H1 (cell line): ENCODE measurements around the gene MCHR1. TPM values are rescaled to one million over a fixed set of nuclear protein-coding genes. Genes with fewer than 3 reads are reported as not detected.

ENCODE experiments used
- NANOG ChIP-seq: IDR thresholded peaks from 2 replicates; pipeline ENCODE4 v1.6.1; 2011; ENCODE audit warnings: low read length, low read depth, mild to moderate bottlenecking, inconsistent platforms; ENCODE audit not compliant: insufficient read depth, poor library complexity, severe bottlenecking
- TAF1 ChIP-seq: IDR thresholded peaks from 2 replicates; pipeline ENCODE4 v1.6.1; 2011; ENCODE audit warnings: mild to moderate bottlenecking, low read depth, low read length
- polyA plus RNA-seq, 7 experiments: library from polyadenylated mRNA; depleted of rRNA in 3 of 7; stranded (reverse) in 5 of 7; unstranded in 2 of 7; fragments of >200 nt in 5 of 7; fragments of 200-250 nt in 2 of 7; gene quantifications; 1 replicate in 5 of 7; 2 replicates in 1 of 7; 4 replicates in 1 of 7; pipeline versions ENCODE4 v1.2.1 to v1.2.3, GENCODE V29; 2011 to 2013; ENCODE audit warnings: missing spikeins in 2 of 7, mixed read lengths in 2 of 7
- total RNA-seq: library from RNA; stranded (reverse); fragmentation: NEBNext Ultra II Directional; extraction: Animal tissue kit (Norgen Biotek cat#: 25700); gene quantifications from 2 replicates; pipeline ENCODE4 v1.2.1, GENCODE V29; 2021
- TF ChIP-seq, protein P1 (sequence below): fragments of 300-600 bp; sonication (generic); IDR thresholded peaks from 2 replicates; pipeline ENCODE4 v1.7.1; 2012; ENCODE audit warnings: low read length, moderate library complexity, mild to moderate bottlenecking, inconsistent platforms; ENCODE audit not compliant: insufficient replicate concordance
- TF ChIP-seq, protein P2 (sequence below): IDR thresholded peaks from 2 replicates; pipeline ENCODE4 v1.6.1; 2012; ENCODE audit warnings: inconsistent platforms
- TF ChIP-seq, protein P3 (sequence below), 3 experiments: IDR thresholded peaks; 1 replicate in 2 of 3; 2 replicates in 1 of 3; pipeline versions ENCODE4 v1.5.1 to v1.6.1; 2011; ENCODE audit warnings: low read length in 3 of 3, mild to moderate bottlenecking in 3 of 3, inconsistent platforms in 2 of 3, low read depth in 1 of 3, moderate library complexity in 1 of 3; ENCODE audit not compliant: insufficient read depth in 1 of 3; ENCODE audit errors: control extremely low read depth in 1 of 3

MCHR1 gene
- total and polyA plus RNA-seq, 2 of the 8 experiments (the other 6 are each of a cell fraction or from before 2014, with no cell fraction given): 0.91 to 7.6 TPM

DNA sequence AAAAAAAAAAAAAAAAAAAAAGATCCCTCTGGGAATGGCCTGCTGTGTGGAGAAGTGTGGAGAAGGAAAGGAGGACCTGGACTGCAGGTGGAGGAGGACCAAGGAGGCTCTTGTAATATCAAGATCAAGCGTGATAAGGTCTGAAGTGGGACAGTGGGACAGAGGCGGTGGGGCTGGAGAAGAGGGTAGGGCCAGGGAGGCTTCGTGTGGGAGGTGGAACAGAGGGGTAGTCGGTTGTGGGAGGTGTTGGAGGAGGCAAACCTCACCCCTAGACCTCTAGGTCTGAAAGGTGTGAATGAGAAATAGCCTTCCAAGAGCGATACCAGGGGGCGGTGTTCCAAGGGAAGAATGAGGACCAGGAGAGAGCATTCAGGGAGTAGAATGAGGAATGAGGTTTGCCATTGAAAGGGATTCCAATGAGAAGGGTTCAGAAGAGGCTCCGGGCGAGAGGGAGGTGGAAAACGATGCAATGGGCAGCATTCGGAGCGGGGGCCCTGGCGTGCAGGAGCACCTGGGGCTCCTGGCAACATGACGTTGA, 44.2 kb downstream of the MCHR1 start (continued):
- TF ChIP-seq, protein P1, sequence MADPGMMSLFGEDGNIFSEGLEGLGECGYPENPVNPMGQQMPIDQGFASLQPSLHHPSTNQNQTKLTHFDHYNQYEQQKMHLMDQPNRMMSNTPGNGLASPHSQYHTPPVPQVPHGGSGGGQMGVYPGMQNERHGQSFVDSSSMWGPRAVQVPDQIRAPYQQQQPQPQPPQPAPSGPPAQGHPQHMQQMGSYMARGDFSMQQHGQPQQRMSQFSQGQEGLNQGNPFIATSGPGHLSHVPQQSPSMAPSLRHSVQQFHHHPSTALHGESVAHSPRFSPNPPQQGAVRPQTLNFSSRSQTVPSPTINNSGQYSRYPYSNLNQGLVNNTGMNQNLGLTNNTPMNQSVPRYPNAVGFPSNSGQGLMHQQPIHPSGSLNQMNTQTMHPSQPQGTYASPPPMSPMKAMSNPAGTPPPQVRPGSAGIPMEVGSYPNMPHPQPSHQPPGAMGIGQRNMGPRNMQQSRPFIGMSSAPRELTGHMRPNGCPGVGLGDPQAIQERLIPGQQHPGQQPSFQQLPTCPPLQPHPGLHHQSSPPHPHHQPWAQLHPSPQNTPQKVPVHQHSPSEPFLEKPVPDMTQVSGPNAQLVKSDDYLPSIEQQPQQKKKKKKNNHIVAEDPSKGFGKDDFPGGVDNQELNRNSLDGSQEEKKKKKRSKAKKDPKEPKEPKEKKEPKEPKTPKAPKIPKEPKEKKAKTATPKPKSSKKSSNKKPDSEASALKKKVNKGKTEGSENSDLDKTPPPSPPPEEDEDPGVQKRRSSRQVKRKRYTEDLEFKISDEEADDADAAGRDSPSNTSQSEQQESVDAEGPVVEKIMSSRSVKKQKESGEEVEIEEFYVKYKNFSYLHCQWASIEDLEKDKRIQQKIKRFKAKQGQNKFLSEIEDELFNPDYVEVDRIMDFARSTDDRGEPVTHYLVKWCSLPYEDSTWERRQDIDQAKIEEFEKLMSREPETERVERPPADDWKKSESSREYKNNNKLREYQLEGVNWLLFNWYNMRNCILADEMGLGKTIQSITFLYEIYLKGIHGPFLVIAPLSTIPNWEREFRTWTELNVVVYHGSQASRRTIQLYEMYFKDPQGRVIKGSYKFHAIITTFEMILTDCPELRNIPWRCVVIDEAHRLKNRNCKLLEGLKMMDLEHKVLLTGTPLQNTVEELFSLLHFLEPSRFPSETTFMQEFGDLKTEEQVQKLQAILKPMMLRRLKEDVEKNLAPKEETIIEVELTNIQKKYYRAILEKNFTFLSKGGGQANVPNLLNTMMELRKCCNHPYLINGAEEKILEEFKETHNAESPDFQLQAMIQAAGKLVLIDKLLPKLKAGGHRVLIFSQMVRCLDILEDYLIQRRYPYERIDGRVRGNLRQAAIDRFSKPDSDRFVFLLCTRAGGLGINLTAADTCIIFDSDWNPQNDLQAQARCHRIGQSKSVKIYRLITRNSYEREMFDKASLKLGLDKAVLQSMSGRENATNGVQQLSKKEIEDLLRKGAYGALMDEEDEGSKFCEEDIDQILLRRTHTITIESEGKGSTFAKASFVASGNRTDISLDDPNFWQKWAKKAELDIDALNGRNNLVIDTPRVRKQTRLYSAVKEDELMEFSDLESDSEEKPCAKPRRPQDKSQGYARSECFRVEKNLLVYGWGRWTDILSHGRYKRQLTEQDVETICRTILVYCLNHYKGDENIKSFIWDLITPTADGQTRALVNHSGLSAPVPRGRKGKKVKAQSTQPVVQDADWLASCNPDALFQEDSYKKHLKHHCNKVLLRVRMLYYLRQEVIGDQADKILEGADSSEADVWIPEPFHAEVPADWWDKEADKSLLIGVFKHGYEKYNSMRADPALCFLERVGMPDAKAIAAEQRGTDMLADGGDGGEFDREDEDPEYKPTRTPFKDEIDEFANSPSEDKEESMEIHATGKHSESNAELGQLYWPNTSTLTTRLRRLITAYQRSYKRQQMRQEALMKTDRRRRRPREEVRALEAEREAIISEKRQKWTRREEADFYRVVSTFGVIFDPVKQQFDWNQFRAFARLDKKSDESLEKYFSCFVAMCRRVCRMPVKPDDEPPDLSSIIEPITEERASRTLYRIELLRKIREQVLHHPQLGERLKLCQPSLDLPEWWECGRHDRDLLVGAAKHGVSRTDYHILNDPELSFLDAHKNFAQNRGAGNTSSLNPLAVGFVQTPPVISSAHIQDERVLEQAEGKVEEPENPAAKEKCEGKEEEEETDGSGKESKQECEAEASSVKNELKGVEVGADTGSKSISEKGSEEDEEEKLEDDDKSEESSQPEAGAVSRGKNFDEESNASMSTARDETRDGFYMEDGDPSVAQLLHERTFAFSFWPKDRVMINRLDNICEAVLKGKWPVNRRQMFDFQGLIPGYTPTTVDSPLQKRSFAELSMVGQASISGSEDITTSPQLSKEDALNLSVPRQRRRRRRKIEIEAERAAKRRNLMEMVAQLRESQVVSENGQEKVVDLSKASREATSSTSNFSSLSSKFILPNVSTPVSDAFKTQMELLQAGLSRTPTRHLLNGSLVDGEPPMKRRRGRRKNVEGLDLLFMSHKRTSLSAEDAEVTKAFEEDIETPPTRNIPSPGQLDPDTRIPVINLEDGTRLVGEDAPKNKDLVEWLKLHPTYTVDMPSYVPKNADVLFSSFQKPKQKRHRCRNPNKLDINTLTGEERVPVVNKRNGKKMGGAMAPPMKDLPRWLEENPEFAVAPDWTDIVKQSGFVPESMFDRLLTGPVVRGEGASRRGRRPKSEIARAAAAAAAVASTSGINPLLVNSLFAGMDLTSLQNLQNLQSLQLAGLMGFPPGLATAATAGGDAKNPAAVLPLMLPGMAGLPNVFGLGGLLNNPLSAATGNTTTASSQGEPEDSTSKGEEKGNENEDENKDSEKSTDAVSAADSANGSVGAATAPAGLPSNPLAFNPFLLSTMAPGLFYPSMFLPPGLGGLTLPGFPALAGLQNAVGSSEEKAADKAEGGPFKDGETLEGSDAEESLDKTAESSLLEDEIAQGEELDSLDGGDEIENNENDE: no peak
- TF ChIP-seq TAF1 (no peak), NANOG (no peak)
- TF ChIP-seq, protein P2, sequence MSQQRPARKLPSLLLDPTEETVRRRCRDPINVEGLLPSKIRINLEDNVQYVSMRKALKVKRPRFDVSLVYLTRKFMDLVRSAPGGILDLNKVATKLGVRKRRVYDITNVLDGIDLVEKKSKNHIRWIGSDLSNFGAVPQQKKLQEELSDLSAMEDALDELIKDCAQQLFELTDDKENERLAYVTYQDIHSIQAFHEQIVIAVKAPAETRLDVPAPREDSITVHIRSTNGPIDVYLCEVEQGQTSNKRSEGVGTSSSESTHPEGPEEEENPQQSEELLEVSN: peak; percentile 24; the same call in 1 of the 2 replicates
- TF ChIP-seq, protein P3, sequence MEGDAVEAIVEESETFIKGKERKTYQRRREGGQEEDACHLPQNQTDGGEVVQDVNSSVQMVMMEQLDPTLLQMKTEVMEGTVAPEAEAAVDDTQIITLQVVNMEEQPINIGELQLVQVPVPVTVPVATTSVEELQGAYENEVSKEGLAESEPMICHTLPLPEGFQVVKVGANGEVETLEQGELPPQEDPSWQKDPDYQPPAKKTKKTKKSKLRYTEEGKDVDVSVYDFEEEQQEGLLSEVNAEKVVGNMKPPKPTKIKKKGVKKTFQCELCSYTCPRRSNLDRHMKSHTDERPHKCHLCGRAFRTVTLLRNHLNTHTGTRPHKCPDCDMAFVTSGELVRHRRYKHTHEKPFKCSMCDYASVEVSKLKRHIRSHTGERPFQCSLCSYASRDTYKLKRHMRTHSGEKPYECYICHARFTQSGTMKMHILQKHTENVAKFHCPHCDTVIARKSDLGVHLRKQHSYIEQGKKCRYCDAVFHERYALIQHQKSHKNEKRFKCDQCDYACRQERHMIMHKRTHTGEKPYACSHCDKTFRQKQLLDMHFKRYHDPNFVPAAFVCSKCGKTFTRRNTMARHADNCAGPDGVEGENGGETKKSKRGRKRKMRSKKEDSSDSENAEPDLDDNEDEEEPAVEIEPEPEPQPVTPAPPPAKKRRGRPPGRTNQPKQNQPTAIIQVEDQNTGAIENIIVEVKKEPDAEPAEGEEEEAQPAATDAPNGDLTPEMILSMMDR (IDR thresholded peaks at IDR 0.05; ENCODE audit: control extremely low read depth in 1 of 3, insufficient read depth in 1 of 3, low read depth in 1 of 3, low read length in 3 of 3): peak in 2 of 3 experiments; percentile 28 to 31; a peak in 2 of 4 replicates
